Activated T-helper 1 cell treated with Interleukin-2 at 50 U/mL for 16 hours (primary cell): ENCODE measurements around the gene SLC6A5.
"Not testable (repeated sequence)": the region's sequence is repeated elsewhere in the genome, so short reads cannot be mapped to it uniquely, and the experiment has no call there.

Experiments used
- DNase-seq: peaks from one replicate; pipeline ENCODE4 v3.0.0-alpha.2; 2020; ENCODE audit warnings: low read depth

The SLC6A5 gene

GRCh38 chr11:20599221-20600019 lies at the start of gene SLC6A5:
TSS of gene SLC6A5 (plus strand) at chr11:20599608. CDS start at chr11:20599673, 65 bp downstream.
- DNase-seq: no peak

GRCh38 chr11:20551096-20551495 lies 48.3 kb upstream of the SLC6A5 start:
- no peak for DNase-seq

- no peak for DNase-seq
These were observed 43.6 kb upstream of the SLC6A5 start for GRCh38 chr11:20555783-20556182.

GRCh38 chr11:20556396-20556795 lies 43.0 kb upstream of the SLC6A5 start:
- DNase-seq: not testable (repeated sequence)

GRCh38 chr11:20558741-20559140 lies 40.7 kb upstream of the SLC6A5 start:
- no peak for DNase-seq

GRCh38 chr11:20559523-20560300 lies 39.7 kb upstream of the SLC6A5 start:
- DNase-seq: no peak

GRCh38 chr11:20561915-20562314 lies 37.5 kb upstream of the SLC6A5 start:
- no peak for DNase-seq

GRCh38 chr11:20563866-20564265 lies 35.5 kb upstream of the SLC6A5 start:
- no peak for DNase-seq

- DNase-seq: no peak
These were observed 34.4 kb upstream of the SLC6A5 start for GRCh38 chr11:20564846-20565635.

- DNase-seq: not testable (repeated sequence)
These were observed 33.3 kb upstream of the SLC6A5 start for GRCh38 chr11:20566115-20566514.

- DNase-seq: no peak
These were observed 32.6 kb upstream of the SLC6A5 start for GRCh38 chr11:20566591-20567434.

- DNase-seq: not testable (repeated sequence)
These were observed 19.7 kb upstream of the SLC6A5 start for GRCh38 chr11:20579725-20580124.

GRCh38 chr11:20583201-20583600 lies 16.2 kb upstream of the SLC6A5 start:
- DNase-seq: no peak

- DNase-seq: no peak
These were observed 15.2 kb upstream of the SLC6A5 start for GRCh38 chr11:20584093-20584774.

GRCh38 chr11:20589796-20590195 lies 9.6 kb upstream of the SLC6A5 start:
- DNase-seq: no peak

- DNase-seq: no peak
These were observed 9.0 kb upstream of the SLC6A5 start for GRCh38 chr11:20590381-20590780.

GRCh38 chr11:20592741-20593140 lies 6.7 kb upstream of the SLC6A5 start:
- no peak for DNase-seq

- no peak for DNase-seq
These were observed 4.9 kb upstream of the SLC6A5 start for GRCh38 chr11:20594274-20595061.

- DNase-seq: no peak
These were observed 4.3 kb upstream of the SLC6A5 start for GRCh38 chr11:20595101-20595500.
